NCI-H524 treated with DMSO at 0.1 percent for 48 hours (cell line): ENCODE measurements around the gene GNB1.
A peak's percentile ranks its signal among the peaks of the same experiment; 100 is the strongest.

ENCODE experiments used
- DNase-seq: peaks from one replicate; lab custom pipeline; 2025; lab: John Stamatoyannopoulos, UW

GNB1 gene

GRCh38 chr1:1910033-1910465, 19.2 kb upstream of the GNB1 start:
- no peak for DNase-seq

DNA sequence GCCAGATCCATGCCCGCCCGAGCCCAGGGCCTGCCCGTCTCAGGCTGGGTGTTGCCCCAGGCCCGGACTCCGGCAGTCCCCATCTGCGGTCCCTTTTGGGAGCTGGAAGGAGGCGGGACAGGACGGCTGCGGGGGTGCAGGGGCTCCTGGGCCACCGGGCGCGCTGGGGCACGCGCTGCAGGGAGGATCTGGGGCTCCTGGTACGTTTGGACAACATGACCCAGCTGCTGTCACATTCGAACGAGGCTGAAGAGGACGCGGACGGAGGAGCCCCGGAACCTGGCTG, 17.6 kb upstream of the GNB1 start:
- DNase-seq = no peak

GRCh38 chr1:1907098-1907736, 16.3 kb upstream of the GNB1 start:
- no peak for DNase-seq

GRCh38 chr1:1906185-1907097, 15.6 kb upstream of the GNB1 start:
- DNase-seq = peak; percentile 30

- DNase-seq = no peak
Measured at GRCh38 chr1:1903224-1903623, 12.3 kb upstream of the GNB1 start.

DNA sequence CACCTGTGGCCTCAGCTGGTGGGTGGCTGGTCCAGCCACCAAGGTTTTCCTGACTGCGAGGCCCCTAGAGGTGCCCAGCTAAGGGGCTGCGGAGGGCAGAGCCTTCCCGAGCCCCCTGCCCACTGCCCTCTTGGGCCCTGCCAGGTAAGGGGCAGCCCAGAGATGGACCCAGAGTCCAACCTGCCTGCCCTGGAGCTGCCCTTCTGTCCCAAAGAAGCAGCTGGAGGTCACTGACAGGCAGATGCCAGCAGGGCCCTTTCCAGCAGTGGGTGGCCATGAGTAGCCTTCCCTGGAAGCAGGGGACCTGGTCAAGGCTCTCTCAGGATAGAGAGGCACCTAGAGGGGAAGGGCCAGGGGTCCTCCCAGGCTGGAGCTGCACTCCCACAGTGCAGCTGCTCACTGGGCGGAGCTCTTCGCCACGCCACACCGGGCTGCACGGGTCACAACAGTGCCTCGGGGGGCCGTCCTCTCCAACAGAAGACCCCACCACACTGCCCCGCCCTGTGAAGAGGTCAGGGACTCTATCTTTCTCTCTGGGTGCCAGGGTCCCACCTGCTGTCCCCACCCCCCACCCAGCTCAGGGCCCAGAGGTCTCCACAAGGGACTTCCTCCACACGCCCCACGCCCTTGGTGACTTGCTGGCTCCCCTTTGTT, 10.9 kb upstream of the GNB1 start:
- no peak for DNase-seq

DNA sequence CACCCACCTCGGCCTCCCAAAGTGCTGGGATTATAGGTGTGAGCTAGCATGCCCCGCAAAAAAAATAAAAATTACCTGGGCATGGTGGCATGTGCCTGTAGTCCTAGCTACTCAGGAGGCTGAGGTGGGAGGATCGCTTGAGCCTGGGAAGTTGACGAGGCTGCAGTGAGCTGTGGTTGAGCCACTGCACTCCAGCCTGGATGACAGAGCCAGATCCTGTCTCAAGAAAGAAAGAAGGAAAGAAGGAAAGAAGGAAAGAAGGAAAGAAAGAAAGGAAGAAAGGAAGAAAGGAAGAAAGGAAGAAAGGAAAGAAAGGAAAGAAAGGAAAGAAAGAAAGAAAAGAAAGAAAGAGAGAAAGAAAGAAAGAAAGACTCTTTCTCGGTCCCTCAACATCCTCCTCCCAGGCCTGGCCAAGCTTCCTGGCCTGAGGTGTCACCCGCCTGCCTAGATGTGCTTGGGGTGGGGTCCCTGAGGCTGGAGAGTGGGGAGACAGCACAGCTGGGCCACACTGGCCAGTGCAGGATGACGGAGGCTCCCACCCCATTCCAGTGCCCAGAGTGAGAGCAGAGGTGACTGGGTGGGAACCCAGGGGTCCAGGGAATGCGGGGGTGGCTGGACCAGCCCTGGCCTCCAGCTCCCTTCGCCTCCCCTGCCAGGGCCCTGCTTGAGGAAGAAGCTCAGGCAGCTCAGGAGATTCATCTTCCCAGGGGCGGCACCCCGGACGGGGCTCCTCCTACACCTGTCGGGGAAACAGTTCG, 10.2 kb upstream of the GNB1 start:
- no peak for DNase-seq

- no peak for DNase-seq
Measured at GRCh38 chr1:1899967-1900327, 9.1 kb upstream of the GNB1 start.

- no peak for DNase-seq
Measured at GRCh38 chr1:1899266-1899966, 8.5 kb upstream of the GNB1 start.

DNA sequence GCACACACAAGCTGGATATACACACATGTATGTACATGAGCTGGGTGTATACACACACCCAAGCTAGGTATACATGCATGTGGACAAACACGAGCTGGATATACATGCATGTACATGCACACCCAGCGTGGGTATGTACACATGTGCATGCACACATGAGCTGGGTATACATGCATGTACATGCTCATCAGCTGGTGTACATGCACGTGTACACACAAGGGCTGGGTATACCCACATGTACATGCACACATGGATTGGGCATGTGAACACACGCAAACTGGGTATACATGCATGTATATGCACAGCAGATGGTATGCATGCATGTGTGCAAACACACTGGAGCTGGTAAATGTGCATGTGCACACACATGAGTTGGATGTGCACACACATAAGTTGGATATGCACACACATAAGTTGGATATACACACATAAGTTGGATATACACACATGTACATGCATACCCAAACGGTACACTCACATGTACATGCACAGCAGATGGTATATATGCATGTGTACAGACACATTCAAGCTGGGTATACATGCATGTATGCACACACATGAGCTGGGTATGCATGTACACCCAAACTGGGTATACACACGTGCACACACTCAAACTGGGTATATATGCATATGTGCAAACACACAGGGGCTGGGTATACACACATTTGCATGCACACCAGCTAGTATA, 7.5 kb upstream of the GNB1 start:
- no peak for DNase-seq

- no peak for DNase-seq
Measured at GRCh38 chr1:1895456-1896336, 4.8 kb upstream of the GNB1 start.

- DNase-seq = no peak
Measured at GRCh38 chr1:1895060-1895418, 4.2 kb upstream of the GNB1 start.

GRCh38 chr1:1894354-1895059, 3.6 kb upstream of the GNB1 start:
- no peak for DNase-seq

- DNase-seq = no peak
Measured at GRCh38 chr1:1893997-1894353, 3.1 kb upstream of the GNB1 start.

GRCh38 chr1:1893291-1893985, 2.6 kb upstream of the GNB1 start:
- no peak for DNase-seq

DNA sequence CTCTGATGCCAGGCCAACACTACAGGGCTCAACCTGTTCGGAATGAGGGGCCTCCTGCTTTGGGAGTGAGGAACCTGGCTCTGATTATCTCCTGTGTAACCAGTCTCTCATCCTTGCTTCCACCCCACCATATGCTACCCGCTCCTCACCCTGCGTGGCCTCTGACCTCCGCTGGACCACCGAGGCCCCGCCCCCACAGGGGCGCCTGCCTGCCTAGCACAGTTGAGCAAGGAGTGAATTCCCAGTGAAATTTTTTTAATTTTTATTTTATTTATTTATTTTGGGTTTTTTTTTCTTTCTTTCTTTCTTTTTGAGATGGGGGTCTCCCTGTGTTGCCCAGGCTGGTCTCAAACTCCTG, 1.9 kb upstream of the GNB1 start:
- no peak for DNase-seq

GRCh38 chr1:1892079-1892762, 1.3 kb upstream of the GNB1 start:
- no peak for DNase-seq

DNA sequence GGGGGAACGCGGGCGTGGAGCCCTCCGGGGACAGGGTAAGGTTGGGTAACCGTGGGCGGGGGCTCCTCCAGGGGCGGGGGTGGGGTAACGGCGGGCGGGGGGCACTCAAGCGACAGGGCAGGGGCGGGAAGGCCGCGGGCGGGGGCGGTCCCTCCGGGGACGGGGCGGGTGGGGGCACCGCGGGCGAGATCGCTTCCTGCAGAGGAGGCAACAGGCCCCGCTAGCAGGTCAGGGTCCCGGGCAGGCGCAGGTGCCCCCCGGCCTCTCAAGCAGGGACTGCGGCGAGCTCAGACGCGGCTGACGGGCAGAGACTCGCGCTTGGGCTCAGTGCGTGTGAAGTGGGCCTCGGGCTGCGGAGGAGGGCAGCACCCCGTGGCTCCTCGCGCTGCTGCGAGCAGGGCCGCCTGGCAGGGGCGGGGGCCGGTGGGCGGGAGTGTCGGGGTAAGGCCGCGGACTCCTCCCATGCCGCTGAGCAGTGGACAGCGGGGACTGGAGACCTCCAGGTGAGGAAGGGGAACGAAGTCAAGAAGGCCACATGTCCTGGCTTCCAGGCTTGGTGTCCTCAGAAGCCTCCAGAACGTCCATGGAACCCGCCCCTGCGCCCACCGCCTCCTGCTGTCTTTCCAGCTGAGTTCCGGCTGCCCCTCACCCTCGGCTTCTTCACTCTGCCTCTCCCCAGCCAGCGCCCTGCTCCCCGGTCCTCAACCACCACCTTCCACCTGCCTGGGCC, 627 bp upstream of the GNB1 start:
- DNase-seq = no peak
